Mucosa of rectum (tissue), 2 donors: ENCODE measurements around the gene MARCHF9.

Source experiments
- H3K27ac ChIP-seq, 2 donors: one replicate each; pipeline ENCODE4 v1.7.0; 2013; ENCODE audit warnings: inconsistent platforms in 2 of 2, low read depth in 2 of 2, low read length in 2 of 2
- H3K27me3 ChIP-seq, 2 donors: one replicate each; pipeline ENCODE4 v1.7.0; 2013; ENCODE audit warnings: low read length in 2 of 2; ENCODE audit not compliant: control insufficient read depth in 2 of 2, insufficient read depth in 2 of 2
- H3K36me3 ChIP-seq, 2 donors: one replicate each; pipeline ENCODE4 v1.7.0; 2013; ENCODE audit warnings: low read length in 2 of 2; ENCODE audit not compliant: control insufficient read depth in 2 of 2, insufficient read depth in 2 of 2
- H3K4me1 ChIP-seq, 2 donors: one replicate each; pipeline ENCODE4 v1.7.0; 2013; ENCODE audit warnings: low read length in 2 of 2, mild to moderate bottlenecking in 1 of 2; ENCODE audit not compliant: control insufficient read depth in 2 of 2, insufficient read depth in 2 of 2
- H3K4me3 ChIP-seq, 2 donors: one replicate each; pipeline ENCODE4 v1.7.0; 2013; ENCODE audit warnings: low read length in 2 of 2
- H3K9ac ChIP-seq, 2 donors: one replicate each; pipeline ENCODE4 v1.7.0; 2013; ENCODE audit warnings: low read length in 2 of 2, low read depth in 1 of 2, mild to moderate bottlenecking in 1 of 2
- H3K9me3 ChIP-seq, 2 donors: one replicate each; pipeline ENCODE4 v1.7.0; 2013; ENCODE audit warnings: low read length in 2 of 2; ENCODE audit not compliant: control insufficient read depth in 2 of 2
- donor health status: healthy.
- donor health status: Normal muscosa, but diverticular disease.

MARCHF9 gene

GRCh38 chr12:57732270-57732669, 22.6 kb upstream of the MARCHF9 start:
- Histone ChIP-seq H3K4me3 (no peak overlapping the region), H3K27ac (no peak overlapping the region), H3K9me3 (no peaks in the 10 kb centered on the region), H3K9ac (no peak overlapping the region), H3K4me1 (peaks cover 0 to 3% of the 10 kb centered on the region in 2 donors), H3K36me3 (peaks cover 0 to 9% of the 10 kb centered on the region in 2 donors), H3K27me3 (peaks cover 36 to 43% of the 10 kb centered on the region in 2 donors)

- Histone ChIP-seq H3K9me3 (no peaks in the 10 kb centered on the region), H3K4me1 (peaks cover 0 to 4% of the 10 kb centered on the region in 2 donors), H3K27me3 (peaks cover 31 to 39% of the 10 kb centered on the region in 2 donors), H3K36me3 (peaks cover 0 to 9% of the 10 kb centered on the region in 2 donors), H3K4me3 (no peak overlapping the region), H3K27ac (no peak overlapping the region), H3K9ac (no peak overlapping the region)
Observed at GRCh38 chr12:57732726-57733593, 21.9 kb upstream of the MARCHF9 start.

- H3K27me3 ChIP-seq, result peaks cover 31 to 41% of the 10 kb centered on the region in 2 donors
- no peak overlapping the region for H3K27ac ChIP-seq
- no peak overlapping the region for H3K9ac ChIP-seq
- peaks cover 0 to 4% of the 10 kb centered on the region in 2 donors for H3K4me1 ChIP-seq
- no peaks in the 10 kb centered on the region for H3K9me3 ChIP-seq
- H3K4me3 ChIP-seq, result no peak overlapping the region
- H3K36me3 ChIP-seq, result peaks cover 0 to 9% of the 10 kb centered on the region in 2 donors
Observed at GRCh38 chr12:57733928-57734327, 21.0 kb upstream of the MARCHF9 start.

GRCh38 chr12:57734591-57734990, 20.3 kb upstream of the MARCHF9 start:
- H3K4me1 ChIP-seq, result peaks cover 0 to 4% of the 10 kb centered on the region in 2 donors
- no peak overlapping the region for H3K9ac ChIP-seq
- H3K9me3 ChIP-seq, result no peaks in the 10 kb centered on the region
- H3K36me3 ChIP-seq, result peaks cover 0 to 9% of the 10 kb centered on the region in 2 donors
- H3K27ac ChIP-seq, result no peak overlapping the region
- H3K27me3 ChIP-seq, result peaks cover 38 to 45% of the 10 kb centered on the region in 2 donors
- no peak overlapping the region for H3K4me3 ChIP-seq

GRCh38 chr12:57735198-57735855, 19.6 kb upstream of the MARCHF9 start:
- no peak overlapping the region for H3K4me3 ChIP-seq
- H3K9ac ChIP-seq, result no peak overlapping the region
- peaks cover 38 to 47% of the 10 kb centered on the region in 2 donors for H3K27me3 ChIP-seq

GRCh38 chr12:57735952-57736740, 18.8 kb upstream of the MARCHF9 start:
- peaks cover 0 to 3% of the 10 kb centered on the region in 2 donors for H3K36me3 ChIP-seq
- peaks cover 0 to 4% of the 10 kb centered on the region in 2 donors for H3K4me1 ChIP-seq
- no peak overlapping the region for H3K4me3 ChIP-seq
- no peak overlapping the region for H3K9ac ChIP-seq
- H3K27ac ChIP-seq, result no peak overlapping the region
- no peaks in the 10 kb centered on the region for H3K9me3 ChIP-seq
- H3K27me3 ChIP-seq, result peaks cover 38 to 51% of the 10 kb centered on the region in 2 donors

More at GRCh38 chr12:57735198-57735855, 19.6 kb upstream of the MARCHF9 start:
- Histone ChIP-seq H3K27ac (no peak overlapping the region), H3K36me3 (peaks cover 0 to 7% of the 10 kb centered on the region in 2 donors), H3K9me3 (no peaks in the 10 kb centered on the region), H3K4me1 (peaks cover 0 to 4% of the 10 kb centered on the region in 2 donors)

- no peak overlapping the region for H3K27ac ChIP-seq
- H3K9me3 ChIP-seq, result no peaks in the 10 kb centered on the region
- no peaks in the 10 kb centered on the region for H3K36me3 ChIP-seq
- no peak overlapping the region for H3K9ac ChIP-seq
- H3K4me3 ChIP-seq, result no peak overlapping the region
- peaks cover 38 to 59% of the 10 kb centered on the region in 2 donors for H3K27me3 ChIP-seq
- peaks cover 0 to 4% of the 10 kb centered on the region in 2 donors for H3K4me1 ChIP-seq
Observed at GRCh38 chr12:57736741-57737466, 18.0 kb upstream of the MARCHF9 start.

GRCh38 chr12:57737467-57738460, 17.1 kb upstream of the MARCHF9 start:
- Histone ChIP-seq H3K9me3 (no peaks in the 10 kb centered on the region), H3K4me1 (peaks cover 2 to 8% of the 10 kb centered on the region in 2 donors), H3K27me3 (peaks cover 35 to 62% of the 10 kb centered on the region in 2 donors), H3K4me3 (no peak overlapping the region), H3K27ac (no peak overlapping the region), H3K9ac (no peak overlapping the region), H3K36me3 (no peaks in the 10 kb centered on the region)
